Panc1 (cell line): ENCODE measurements around the gene MRPL4. TPM values are rescaled to one million over a fixed set of nuclear protein-coding genes. Genes with fewer than 3 reads are reported as not detected.

Experiments used
- ATAC-seq: fragments of 200-7000 bp; cut with Tn5 transposase; 2 replicates; pipeline ENCODE4 v1.9.1; 2020; ENCODE audit warnings: mild to moderate bottlenecking, moderate library complexity
- Bru-seq: library from RNA; stranded (reverse); fragments of 400-500 nt; gene quantifications from one replicate; lab custom pipeline; 2021; lab: Mats Ljungman, UMichigan
- BruChase-seq, 2 experiments: library from RNA; stranded (reverse); fragments of 400-500 nt; gene quantifications; one replicate each; lab custom pipeline; 2021; lab: Mats Ljungman, UMichigan
- BruUV-seq: library from RNA; stranded (reverse); fragments of 400-500 nt; replicated peaks from 2 replicates; lab custom pipeline; 2021; lab: Mats Ljungman, UMichigan
- CTCF ChIA-PET: fragments of 300-600 bp; sonication (Branson Sonifier 250); formaldehyde crosslinking; loops from one replicate; lab custom pipeline; 2022; ENCODE audit warnings: antibody characterized with exemption; lab: Charles Lee
- POLR2A ChIA-PET: fragments of 300-600 bp; sonication (Branson Sonifier 250); formaldehyde crosslinking; loops from one replicate; lab custom pipeline; 2022; ENCODE audit warnings: antibody characterized with exemption; lab: Charles Lee
- DNase-seq: peaks from one replicate; pipeline ENCODE4 v3.0.0-alpha.2; 2010; ENCODE audit warnings: low read depth, low spot score
- H3K27ac ChIP-seq: 2 replicates; pipeline ENCODE4 v1.5.1; 2011; ENCODE audit warnings: mild to moderate bottlenecking, low read length, inconsistent platforms
- H3K27me3 ChIP-seq: fragments of 200-500 bp; sonication (Bioruptor generic); 2 replicates; pipeline ENCODE4 v1.6.0; 2014; ENCODE audit warnings: low read length, inconsistent platforms; ENCODE audit not compliant: control insufficient read depth, insufficient read depth
- H3K36me3 ChIP-seq: fragments of 200-500 bp; sonication (Bioruptor generic); 2 replicates; pipeline ENCODE4 v1.5.1; 2014; ENCODE audit warnings: inconsistent platforms, mild to moderate bottlenecking, low read length, moderate library complexity; ENCODE audit not compliant: control insufficient read depth, insufficient read depth
- H3K4me1 ChIP-seq: 2 replicates; pipeline ENCODE4 v1.5.1; 2011; ENCODE audit warnings: inconsistent platforms, mild to moderate bottlenecking, low read length, moderate library complexity; ENCODE audit not compliant: control insufficient read depth, insufficient read depth
- H3K4me3 ChIP-seq, 2 experiments: 2 replicates each; pipeline ENCODE4 v1.5.1; 2011 to 2012; ENCODE audit warnings: low read depth in 2 of 2, low read length in 2 of 2, mild to moderate bottlenecking in 2 of 2, inconsistent platforms in 1 of 2, moderate library complexity in 1 of 2
- H3K9me3 ChIP-seq: fragments of 200-500 bp; sonication (Bioruptor generic); 2 replicates; pipeline ENCODE4 v1.5.1; 2014; ENCODE audit warnings: low read depth, mild to moderate bottlenecking, inconsistent platforms, low read length, moderate library complexity; ENCODE audit not compliant: control insufficient read depth, insufficient read depth
- CTCF ChIP-seq: fragments of 450-650 bp; IDR thresholded peaks from 2 replicates; pipeline ENCODE4 v1.5.1; 2017; ENCODE audit warnings: mild to moderate bottlenecking
- POLR2AphosphoS5 ChIP-seq: IDR thresholded peaks from 2 replicates; pipeline ENCODE4 v1.6.1; 2012; ENCODE audit warnings: mild to moderate bottlenecking, low read depth, low read length, moderate library complexity
- REST ChIP-seq, 2 experiments: IDR thresholded peaks; 2 replicates each; pipeline ENCODE4 v1.6.1; 2011 to 2012; ENCODE audit warnings: low read depth in 2 of 2, control low read depth in 1 of 2, low read length in 1 of 2, mild to moderate bottlenecking in 1 of 2, moderate library complexity in 1 of 2; ENCODE audit not compliant: insufficient read depth in 1 of 2
- SIN3A ChIP-seq: IDR thresholded peaks from 2 replicates; pipeline ENCODE4 v1.6.1; 2012; ENCODE audit warnings: low read depth, mild to moderate bottlenecking, low read length, moderate library complexity, borderline replicate concordance; ENCODE audit not compliant: insufficient read depth
- TCF7L2 ChIP-seq: IDR thresholded peaks from 2 replicates; pipeline ENCODE4 v1.6.1; 2011; ENCODE audit warnings: mild to moderate bottlenecking, low read depth, low read length, inconsistent platforms
- in situ Hi-C: cut with HindIII; loops from 2 replicates; pipeline ENCODE4 v1.10.0; 2016; ENCODE audit warnings: low sequenced_read_pairs, low pct_unique_long_range_greater_than_20kb
- intact Hi-C: fragments of 100-400 bp; cut with micrococcal nuclease; formaldehyde crosslinking; loops from one replicate; pipeline ENCODE4 v1.10.0; 2022; ENCODE audit not compliant: unreplicated experiment
- long read RNA-seq: library from polyadenylated mRNA; unstranded; transcript quantifications from one replicate; pipeline ENCODE4 v2.0.0, GENCODE V29; 2021; ENCODE audit not compliant: unreplicated experiment
- polyA plus RNA-seq: library from polyadenylated mRNA; unstranded; fragments of >200 nt; gene quantifications from one replicate; pipeline ENCODE4 v1.2.1, GENCODE V29; 2012; ENCODE audit warnings: missing spikeins; ENCODE audit not compliant: insufficient read length
- total RNA-seq: library from RNA; stranded (reverse); gene quantifications from one replicate; pipeline ENCODE4 v1.2.1, GENCODE V29; 2021; ENCODE audit not compliant: unreplicated experiment

MRPL4 gene
- total RNA-seq, result 62.8 TPM
- 86.5 TPM for polyA plus RNA-seq
- Bru-seq, nascent RNA, result percentile 58 among the genes with signal in this experiment
- percentile 57 among the genes with signal in this experiment for BruChase-seq, experiment 1, labeled RNA remaining after a 2-hour chase
- percentile 69 among the genes with signal in this experiment for BruChase-seq, experiment 2, labeled RNA remaining after a 6-hour chase
- long read RNA-seq, transcript MRPL4-201 (9 exons, 1,455 nt), result major isoform, 57 of 90 reads
- long read RNA-seq, partial matches to known transcripts, result 19 of 90 reads
- long read RNA-seq, other reads (novel, unspliced or antisense), result 7 of 90 reads

DNA sequence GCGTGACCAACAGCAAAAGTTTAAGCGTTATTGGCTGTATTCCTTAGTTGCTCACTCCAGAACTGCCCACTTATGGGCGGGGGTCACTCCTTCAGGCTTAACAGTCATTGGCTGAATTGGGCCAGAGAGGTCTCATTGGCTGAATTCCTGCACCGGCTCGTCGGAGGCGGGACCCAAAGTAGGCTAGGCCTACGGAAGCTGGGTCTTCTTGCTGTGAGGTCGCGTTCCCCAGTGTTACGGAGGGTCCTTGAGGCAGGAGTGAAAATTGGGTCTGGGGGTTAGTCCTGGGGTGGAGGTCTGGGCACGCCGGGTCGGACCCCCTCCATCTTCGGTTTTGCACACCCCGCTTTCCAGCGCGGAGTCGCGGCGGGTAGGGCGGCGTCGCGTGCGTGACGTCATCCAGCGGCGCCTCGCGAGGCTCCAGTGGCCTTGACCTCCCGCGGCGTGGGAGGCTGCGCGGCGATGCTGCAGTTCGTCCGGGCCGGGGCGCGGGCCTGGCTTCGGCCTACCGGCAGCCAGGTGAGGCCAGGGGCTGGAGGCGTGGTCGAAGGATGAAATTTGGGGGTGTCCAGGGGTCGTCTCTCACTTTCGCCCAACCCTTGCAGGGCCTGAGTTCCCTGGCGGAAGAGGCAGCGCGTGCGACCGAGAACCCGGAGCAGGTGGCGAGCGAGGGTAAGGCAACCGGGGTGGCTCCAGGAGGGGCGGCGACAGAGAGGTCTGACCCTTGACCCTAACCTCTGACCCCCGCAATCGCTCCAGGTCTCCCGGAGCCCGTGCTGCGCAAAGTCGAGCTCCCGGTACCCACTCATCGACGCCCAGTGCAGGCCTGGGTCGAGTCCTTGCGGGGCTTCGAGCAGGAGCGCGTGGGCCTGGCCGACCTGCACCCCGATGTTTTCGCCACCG lies at the start of gene MRPL4:
Gene MRPL4, plus strand, starts transcription at position 423 of the 903 bp plus-strand sequence. Its CDS starts 40 bp downstream, at position 463.
- peak within 1 kb of the TSS; percentile 84 for H3K27ac ChIP-seq
- ChIA-PET CTCF (no interaction called here), POLR2A (interaction anchor here (0.6 kb wide), 2 partner anchors 147 to 163 kb away, joined by 5 to 9 read pairs; no protein-coding TSS in a partner anchor)
- H3K4me1 ChIP-seq, result no peaks in the 10 kb centered on the region
- TF ChIP-seq POLR2AphosphoS5 (peak; percentile 57; the same call in 1 of the 2 replicates), TCF7L2 (no peak), SIN3A (peak; percentile 79; the same call in 1 of the 2 replicates), CTCF (no peak), REST (IDR thresholded peaks at IDR 0.05; ENCODE audit: insufficient read depth in 1 of 2, low read depth in 2 of 2, low read length in 1 of 2) (no peak)
- DNase-seq, result peak; percentile 90
- no peaks in the 10 kb centered on the region for H3K27me3 ChIP-seq
- peaks cover 5% of the 10 kb centered on the region; the same call in 1 of the 2 replicates for H3K36me3 ChIP-seq
- peak; percentile 99 for ATAC-seq
- H3K9me3 ChIP-seq, result no peaks in the 10 kb centered on the region
- TSS peak; percentile 82 for BruUV-seq
- in situ Hi-C loops (no loop called here), intact Hi-C loops (loop anchor here (5.0 kb wide), 1 partner anchor 130 kb away; no protein-coding TSS in a partner anchor)
- H3K4me3 ChIP-seq, result peak within 1 kb of the TSS; percentile 79 to 83

DNA sequence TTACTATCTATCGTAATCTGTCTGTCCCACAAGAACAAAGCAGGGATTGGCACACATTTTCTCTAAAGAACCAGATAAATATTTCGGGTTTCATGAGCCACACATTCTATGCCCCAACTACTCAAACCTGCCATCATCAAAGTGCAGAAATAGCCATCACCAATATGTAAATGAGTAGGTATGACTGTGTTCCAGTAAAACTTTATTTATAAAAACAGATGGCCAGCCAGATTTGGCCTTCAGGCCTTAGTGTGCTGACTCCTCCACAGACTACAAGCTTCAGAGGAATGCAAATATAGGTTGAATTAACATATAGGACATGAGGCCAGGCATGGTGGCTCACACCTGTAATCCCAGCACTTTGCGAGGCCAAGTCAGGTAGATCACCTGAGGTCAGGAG lies 48.3 kb upstream of the MRPL4 start:
- no TSS peak for BruUV-seq
- Histone ChIP-seq H3K36me3 (no peaks in the 10 kb centered on the region), H3K4me3 (no peak overlapping the region), H3K9me3 (no peaks in the 10 kb centered on the region), H3K27me3 (no peaks in the 10 kb centered on the region), H3K4me1 (no peaks in the 10 kb centered on the region), H3K27ac (no peak overlapping the region)
- intact Hi-C loops, result no loop called here
- ATAC-seq (no peak), DNase-seq (no peak)
- CTCF ChIA-PET, result no interaction called here
- in situ Hi-C loops, result no loop called here
- TF ChIP-seq TCF7L2 (no peak), SIN3A (no peak), POLR2AphosphoS5 (no peak), CTCF (no peak), REST (IDR thresholded peaks at IDR 0.05; ENCODE audit: insufficient read depth in 1 of 2, low read depth in 2 of 2, low read length in 1 of 2) (no peak)
- POLR2A ChIA-PET, result no interaction called here
